HG02642 (cell line): ENCODE data around the gene FBXL3.

Source experiments
- ATAC-seq: cut with Tn5 transposase; IDR thresholded peaks from one replicate; pipeline ENCODE4 v1.9.1; 2021; ENCODE audit warnings: mild to moderate bottlenecking; ENCODE audit not compliant: unreplicated experiment, poor library complexity

The FBXL3 gene

GRCh38 chr13:76955661-76956060, 71.3 kb downstream of the FBXL3 start:
- ATAC-seq, result no peak
